ENCODE results near the gene RSAD1.

RSAD1 gene

GRCh38 chr17:50488880-50489279 lies 10.2 kb downstream of the RSAD1 start:
- no peak for TF ChIP-seq GATA3 (IDR thresholded peaks at IDR 0.05; ENCODE audit: low read depth, low read length)
- TF ChIP-seq GATA2 (IDR thresholded peaks at IDR 0.05; ENCODE audit: low read depth, low read length), result no peak

- no peak for TF ChIP-seq GATA2 (IDR thresholded peaks at IDR 0.05; ENCODE audit: low read depth, low read length)
- TF ChIP-seq GATA3 (IDR thresholded peaks at IDR 0.05; ENCODE audit: low read depth, low read length), result no peak
Measured at GRCh38 chr17:50491505-50491904, 12.8 kb downstream of the RSAD1 start.

GRCh38 chr17:50492214-50492613 lies 13.6 kb downstream of the RSAD1 start:
- TF ChIP-seq GATA2 (IDR thresholded peaks at IDR 0.05; ENCODE audit: low read depth, low read length) (no peak), GATA3 (IDR thresholded peaks at IDR 0.05; ENCODE audit: low read depth, low read length) (no peak)

- TF ChIP-seq GATA3 (IDR thresholded peaks at IDR 0.05; ENCODE audit: low read depth, low read length) (no peak), GATA2 (IDR thresholded peaks at IDR 0.05; ENCODE audit: low read depth, low read length) (no peak)
Measured at GRCh38 chr17:50493744-50494143, 15.1 kb downstream of the RSAD1 start.

- TF ChIP-seq GATA2 (IDR thresholded peaks at IDR 0.05; ENCODE audit: low read depth, low read length), result no peak
- no peak for TF ChIP-seq GATA3 (IDR thresholded peaks at IDR 0.05; ENCODE audit: low read depth, low read length)
Measured at GRCh38 chr17:50495217-50495823, 16.7 kb downstream of the RSAD1 start.

- TF ChIP-seq GATA3 (IDR thresholded peaks at IDR 0.05; ENCODE audit: low read depth, low read length) (no peak), GATA2 (IDR thresholded peaks at IDR 0.05; ENCODE audit: low read depth, low read length) (no peak)
Measured at GRCh38 chr17:50495918-50496317, 17.3 kb downstream of the RSAD1 start.

- TF ChIP-seq GATA2 (IDR thresholded peaks at IDR 0.05; ENCODE audit: low read depth, low read length), result no peak
- TF ChIP-seq GATA3 (IDR thresholded peaks at IDR 0.05; ENCODE audit: low read depth, low read length), result no peak
Measured at GRCh38 chr17:50498021-50498874, 19.6 kb downstream of the RSAD1 start.

- TF ChIP-seq GATA3 (IDR thresholded peaks at IDR 0.05; ENCODE audit: low read depth, low read length) (no peak), GATA2 (IDR thresholded peaks at IDR 0.05; ENCODE audit: low read depth, low read length) (no peak)
Measured at GRCh38 chr17:50499270-50499669, 20.6 kb downstream of the RSAD1 start.

- TF ChIP-seq GATA3 (IDR thresholded peaks at IDR 0.05; ENCODE audit: low read depth, low read length) (no peak), GATA2 (IDR thresholded peaks at IDR 0.05; ENCODE audit: low read depth, low read length) (no peak)
Measured at GRCh38 chr17:50499721-50500120, 21.1 kb downstream of the RSAD1 start.

- TF ChIP-seq GATA2 (IDR thresholded peaks at IDR 0.05; ENCODE audit: low read depth, low read length) (no peak), GATA3 (IDR thresholded peaks at IDR 0.05; ENCODE audit: low read depth, low read length) (no peak)
Measured at GRCh38 chr17:50501054-50501453, 22.4 kb downstream of the RSAD1 start.

- TF ChIP-seq GATA3 (IDR thresholded peaks at IDR 0.05; ENCODE audit: low read depth, low read length) (no peak), GATA2 (IDR thresholded peaks at IDR 0.05; ENCODE audit: low read depth, low read length) (no peak)
Measured at GRCh38 chr17:50502301-50502990, 23.8 kb downstream of the RSAD1 start.

GRCh38 chr17:50505591-50506130 lies 27.0 kb downstream of the RSAD1 start:
- TF ChIP-seq GATA2 (IDR thresholded peaks at IDR 0.05; ENCODE audit: low read depth, low read length) (no peak), GATA3 (IDR thresholded peaks at IDR 0.05; ENCODE audit: low read depth, low read length) (no peak)

GRCh38 chr17:50506298-50506697 lies 27.6 kb downstream of the RSAD1 start:
- TF ChIP-seq GATA2 (IDR thresholded peaks at IDR 0.05; ENCODE audit: low read depth, low read length) (no peak), GATA3 (IDR thresholded peaks at IDR 0.05; ENCODE audit: low read depth, low read length) (no peak)

GRCh38 chr17:50507871-50508572 lies 29.4 kb downstream of the RSAD1 start, which contains the start of gene MYCBPAP:
MYCBPAP (plus strand) TSS chr17:50508439; CDS start chr17:50508675, 236 bp downstream.
- TF ChIP-seq GATA3 (IDR thresholded peaks at IDR 0.05; ENCODE audit: low read depth, low read length) (no peak), GATA2 (IDR thresholded peaks at IDR 0.05; ENCODE audit: low read depth, low read length) (no peak)

Measured in SH-SY5Y (cell line).